A549 (cell line): ENCODE data around the gene FLT3LG. TPM values are rescaled to one million over a fixed set of nuclear protein-coding genes. Genes with fewer than 3 reads are reported as not detected.

Experiments
- ATOH8 ChIP-seq: fragments of 250-450 bp; sonication (Bioruptor Pico); IDR thresholded peaks from 2 replicates; pipeline ENCODE4 v1.5.0; 2020; ENCODE audit warnings: low read depth, mild to moderate bottlenecking, moderate library complexity
- BCL3 ChIP-seq: fragments of >200 bp; sonication (Bioruptor Twin); formaldehyde crosslinking; IDR thresholded peaks from 3 replicates; pipeline ENCODE4 v1.6.1; 2016
- CEBPB ChIP-seq, 2 experiments: fragments of >200 bp in 1 of 2; sonication (Bioruptor Twin) in 1 of 2; formaldehyde crosslinking in 1 of 2; IDR thresholded peaks; 2 replicates each; pipeline ENCODE4 v1.6.1; 2012 to 2016
- CHD2 ChIP-seq: fragments of 150-350 bp; IDR thresholded peaks from 2 replicates; pipeline ENCODE4 v1.6.1; 2014; ENCODE audit warnings: low read length; ENCODE audit not compliant: partially characterized antibody
- CTCF ChIP-seq: fragments of >200 bp; sonication (Bioruptor Twin); formaldehyde crosslinking; IDR thresholded peaks from 3 replicates; pipeline ENCODE4 v1.5.1; 2016
- EHMT2 ChIP-seq: fragments of 200-600 bp; sonication (generic); IDR thresholded peaks from 2 replicates; pipeline ENCODE4 v1.6.1; 2016; ENCODE audit warnings: antibody characterized with exemption, low read depth, mild to moderate bottlenecking, moderate library complexity
- EP300 ChIP-seq, 2 experiments: fragments of >200 bp; sonication (Bioruptor Twin); formaldehyde crosslinking; IDR thresholded peaks; 2 replicates in 1 of 2; 3 replicates in 1 of 2; pipeline ENCODE4 v1.6.1; 2016 to 2017
- ESRRA ChIP-seq: fragments of 150-350 bp; IDR thresholded peaks from 2 replicates; pipeline ENCODE4 v1.6.1; 2014; ENCODE audit warnings: mild to moderate bottlenecking, low read length, borderline replicate concordance
- HMGXB4 ChIP-seq: fragments of 250-450 bp; sonication (Bioruptor Pico); IDR thresholded peaks from 2 replicates; pipeline ENCODE4 v1.5.0; 2021; ENCODE audit warnings: mild to moderate bottlenecking, moderate library complexity, borderline replicate concordance
- HOXA7 ChIP-seq: fragments of 250-450 bp; sonication (Bioruptor Pico); IDR thresholded peaks from 2 replicates; pipeline ENCODE4 v1.5.0; 2020; ENCODE audit warnings: mild to moderate bottlenecking, moderate library complexity
- HOXB13 ChIP-seq: fragments of 250-450 bp; sonication (Bioruptor Pico); IDR thresholded peaks from 2 replicates; pipeline ENCODE4 v1.5.0; 2020; ENCODE audit warnings: low read depth, mild to moderate bottlenecking, moderate library complexity
- HOXB5 ChIP-seq: fragments of 250-450 bp; sonication (Bioruptor Pico); IDR thresholded peaks from 2 replicates; pipeline ENCODE4 v1.5.0; 2020; ENCODE audit warnings: mild to moderate bottlenecking, moderate library complexity
- MAFK ChIP-seq: fragments of 450-650 bp; IDR thresholded peaks from 2 replicates; pipeline ENCODE4 v1.6.1; 2014; ENCODE audit not compliant: partially characterized antibody
- POLR2A ChIP-seq: IDR thresholded peaks from 2 replicates; pipeline ENCODE4 v1.6.1; 2012; ENCODE audit warnings: mild to moderate bottlenecking, low read length
- POLR2AphosphoS2 ChIP-seq: conservative IDR thresholded peaks from 2 replicates; pipeline ENCODE4 v1.6.1; 2012; ENCODE audit warnings: low read length, improper control_type of control experiment, inconsistent platforms
- RARB ChIP-seq: fragments of 250-450 bp; sonication (Bioruptor Pico); IDR thresholded peaks from 2 replicates; pipeline ENCODE4 v1.8.0; 2021; ENCODE audit warnings: mild to moderate bottlenecking, moderate library complexity
- REST ChIP-seq: fragments of 200-600 bp; sonication (generic); IDR thresholded peaks from 2 replicates; pipeline ENCODE4 v1.6.1; 2016; ENCODE audit warnings: antibody characterized with exemption, mild to moderate bottlenecking, moderate library complexity
- SMC3 ChIP-seq: fragments of >200 bp; sonication (Bioruptor Twin); formaldehyde crosslinking; IDR thresholded peaks from 3 replicates; pipeline ENCODE4 v1.6.1; 2018; ENCODE audit warnings: inconsistent platforms
- TFCP2L1 ChIP-seq: fragments of 250-450 bp; sonication (Bioruptor Pico); IDR thresholded peaks from 2 replicates; pipeline ENCODE4 v1.5.0; 2021; ENCODE audit warnings: mild to moderate bottlenecking
- USF2 ChIP-seq: fragments of 450-650 bp; IDR thresholded peaks from 2 replicates; pipeline ENCODE4 v1.6.1; 2014; ENCODE audit warnings: antibody characterized with exemption
- polyA plus RNA-seq, 4 experiments: library from polyadenylated mRNA; depleted of rRNA in 3 of 4; stranded (reverse); fragments of >200 nt; fragmentation: RNase III in 1 of 4; extraction: RNeasy Plus Mini Kit Qiagen cat#74134 plus additional on column Dnase treatment in 1 of 4; gene quantifications; 2 replicates in 3 of 4; 3 replicates in 1 of 4; pipeline ENCODE4 v1.2.3, GENCODE V29; 2011 to 2017

FLT3LG gene
- polyA plus RNA-seq, 2 of the 4 experiments (the other 2 are of a cell fraction) = 0.58 to 0.99 TPM

GRCh38 chr19:49497047-49497788, 23.2 kb downstream of the FLT3LG start (continued):
- no peak for TF ChIP-seq TFCP2L1 (CRISPR knock-in tag)
- TF ChIP-seq RARB (CRISPR knock-in tag) = no peak
- TF ChIP-seq CHD2 = no peak
- no peak for TF ChIP-seq ESRRA
- no peak for TF ChIP-seq CTCF
- peak; percentile 64 for TF ChIP-seq POLR2A
- no peak for TF ChIP-seq REST
- TF ChIP-seq MAFK = no peak
- no peak; the same call in 1 of the 2 replicates for TF ChIP-seq USF2
- peak; percentile 57; the same call in 1 of the 2 replicates for TF ChIP-seq HMGXB4 (CRISPR knock-in tag)
- TF ChIP-seq BCL3 = 0 out of 3 replicates have a peak, but pooled peaks have one; percentile 47
- TF ChIP-seq HOXB5 (CRISPR knock-in tag) = 0 out of 2 replicates have a peak, but pooled peaks have one; percentile 10
- TF ChIP-seq EP300 (IDR thresholded peaks at IDR 0.05) = no peak
- no peak for TF ChIP-seq ATOH8 (CRISPR knock-in tag)
- TF ChIP-seq CEBPB (IDR thresholded peaks at IDR 0.05) = no peak
- no peak for TF ChIP-seq HOXB13 (CRISPR knock-in tag)
- no peak for TF ChIP-seq POLR2AphosphoS2
- TF ChIP-seq SMC3 = no peak
- TF ChIP-seq HOXA7 (CRISPR knock-in tag) = peak; percentile 78; the same call in 1 of the 2 replicates
- TF ChIP-seq EHMT2 = no peak
